Activated T-cell treated with anti-CD3 and anti-CD28 coated beads for 4 hours (primary cell): ENCODE data around the gene ROR2.

Experiments used
- DNase-seq: peaks from one replicate; pipeline ENCODE4 v3.0.0-alpha.2; 2020

The ROR2 gene

GRCh38 chr9:91864380-91864779 lies 85.6 kb downstream of the ROR2 start:
- no peak for DNase-seq

GRCh38 chr9:91863469-91863868 lies 86.6 kb downstream of the ROR2 start:
- DNase-seq = no peak

- DNase-seq = no peak
Observed at GRCh38 chr9:91858213-91859030, 91.6 kb downstream of the ROR2 start.

- no peak for DNase-seq
Observed at GRCh38 chr9:91857291-91858212, 92.5 kb downstream of the ROR2 start.

- DNase-seq = no peak
Observed at GRCh38 chr9:91856419-91856818, 93.6 kb downstream of the ROR2 start.

GRCh38 chr9:91855196-91855595 lies 94.8 kb downstream of the ROR2 start:
- DNase-seq = no peak

- no peak for DNase-seq
Observed at GRCh38 chr9:91852801-91853347, 97.2 kb downstream of the ROR2 start.

- DNase-seq = no peak
Observed at GRCh38 chr9:91849694-91850093, 100.3 kb downstream of the ROR2 start.

- DNase-seq = no peak
Observed at GRCh38 chr9:91848146-91848545, 101.9 kb downstream of the ROR2 start.

GRCh38 chr9:91847581-91848091 lies 102.4 kb downstream of the ROR2 start:
- no peak for DNase-seq

- no peak for DNase-seq
Observed at GRCh38 chr9:91845879-91846278, 104.1 kb downstream of the ROR2 start.

- no peak for DNase-seq
Observed at GRCh38 chr9:91844701-91845291, 105.2 kb downstream of the ROR2 start.

GRCh38 chr9:91844190-91844589 lies 105.8 kb downstream of the ROR2 start:
- no peak for DNase-seq

GRCh38 chr9:91843623-91844148 lies 106.3 kb downstream of the ROR2 start:
- DNase-seq = no peak

GRCh38 chr9:91843093-91843492 lies 106.9 kb downstream of the ROR2 start:
- no peak for DNase-seq

GRCh38 chr9:91842358-91843049 lies 107.5 kb downstream of the ROR2 start:
- no peak for DNase-seq

GRCh38 chr9:91841591-91841990 lies 108.4 kb downstream of the ROR2 start:
- DNase-seq = no peak

- no peak for DNase-seq
Observed at GRCh38 chr9:91840882-91841281, 109.1 kb downstream of the ROR2 start.

- DNase-seq = no peak
Observed at GRCh38 chr9:91840469-91840868, 109.6 kb downstream of the ROR2 start.

- no peak for DNase-seq
Observed at GRCh38 chr9:91839926-91840465, 110.0 kb downstream of the ROR2 start.

GRCh38 chr9:91837981-91838731 lies 111.9 kb downstream of the ROR2 start:
- no peak for DNase-seq
